HG02840 (cell line): ENCODE results near the gene SLC9A9.
"Not testable (repeated sequence)": the region's sequence is repeated elsewhere in the genome, so short reads cannot be mapped to it uniquely, and the experiment has no call there.

ENCODE experiments used
- ATAC-seq: cut with Tn5 transposase; IDR thresholded peaks from one replicate; pipeline ENCODE4 v1.9.1; 2021; ENCODE audit warnings: mild to moderate bottlenecking, moderate library complexity, moderate number of reproducible peaks; ENCODE audit not compliant: unreplicated experiment, low FRiP score

The SLC9A9 gene

DNA sequence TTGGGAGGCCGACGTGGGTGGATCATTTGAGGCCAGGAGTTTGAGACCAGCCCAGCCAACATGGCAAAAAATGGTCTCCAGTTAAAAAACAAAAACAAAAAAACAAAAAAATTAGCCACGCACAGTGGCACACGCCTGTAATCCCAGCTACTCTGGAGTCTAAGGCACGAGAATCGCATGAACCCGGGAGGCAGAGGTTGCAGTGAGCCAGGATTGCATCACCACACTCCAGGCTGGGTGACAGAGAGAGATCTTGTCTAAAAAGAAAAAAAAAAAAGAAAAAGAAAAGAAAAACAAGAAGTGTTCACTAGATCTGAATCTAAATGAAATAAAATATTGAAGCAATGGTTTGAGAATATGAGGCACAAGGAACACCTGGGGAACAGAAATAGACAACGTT lies 36.7 kb downstream of the SLC9A9 start:
- no peak for ATAC-seq

GRCh38 chr3:143810953-143811265 lies 37.4 kb downstream of the SLC9A9 start:
- ATAC-seq = no peak

DNA sequence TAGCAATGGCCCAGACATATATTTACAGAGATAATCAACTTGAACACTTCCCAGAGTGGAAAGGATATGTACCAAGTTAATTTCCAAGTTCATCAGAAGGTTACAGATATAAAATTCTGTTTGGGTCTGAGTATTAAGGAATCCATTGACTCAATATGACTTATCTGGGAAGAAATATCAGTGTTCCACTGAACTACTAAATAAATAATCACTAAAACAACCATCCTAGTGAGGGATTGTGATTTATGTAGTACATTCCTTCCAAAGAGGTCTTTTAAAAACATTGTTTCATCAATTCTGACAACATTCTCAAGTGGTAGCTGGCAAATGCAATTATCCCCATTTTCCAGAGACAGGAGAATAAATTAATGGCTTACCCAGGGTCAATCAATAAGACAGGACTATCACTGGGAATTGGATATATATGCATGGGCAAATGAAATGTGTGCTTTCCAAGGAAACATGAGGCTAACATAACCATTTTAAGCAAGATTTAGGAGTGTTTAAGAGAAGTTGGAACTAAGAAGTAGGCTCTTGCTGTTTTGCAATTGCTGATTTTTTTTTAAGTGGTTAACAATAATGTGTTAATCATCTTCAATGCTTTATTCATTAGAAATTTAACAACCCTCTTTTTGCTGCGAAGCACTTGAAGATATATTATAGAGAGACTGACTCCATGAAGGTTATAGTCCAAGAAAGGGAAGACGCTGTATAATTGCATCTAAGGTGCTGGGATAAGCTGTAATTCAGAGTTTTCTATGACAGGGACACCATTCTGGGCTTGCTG lies 37.9 kb downstream of the SLC9A9 start:
- ATAC-seq = no peak

GRCh38 chr3:143809121-143809621 lies 39.1 kb downstream of the SLC9A9 start:
- no peak for ATAC-seq

- ATAC-seq = no peak
Observed at GRCh38 chr3:143808030-143808429, 40.2 kb downstream of the SLC9A9 start.

DNA sequence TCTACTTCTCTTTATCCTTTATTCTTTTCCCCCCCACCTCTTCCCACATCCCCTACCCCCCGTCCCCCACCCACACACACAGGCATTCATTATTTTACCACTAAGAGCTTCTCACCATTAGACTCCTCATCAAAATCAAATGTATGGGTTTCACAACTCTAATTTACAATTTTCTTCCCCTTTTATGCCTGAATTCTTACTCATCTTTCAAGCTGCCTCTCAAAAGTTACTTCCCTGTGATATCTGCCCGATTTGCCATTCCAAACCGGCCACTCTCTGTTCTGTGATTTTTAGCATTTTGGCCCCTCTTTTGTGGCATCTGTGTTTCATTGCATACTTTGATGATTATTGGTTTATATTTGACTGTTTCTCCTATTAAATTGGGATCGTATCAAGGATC lies 42.2 kb downstream of the SLC9A9 start:
- no peak for ATAC-seq

GRCh38 chr3:143805476-143805875 lies 42.8 kb downstream of the SLC9A9 start:
- not testable (repeated sequence) for ATAC-seq

GRCh38 chr3:143801046-143801445 lies 47.2 kb downstream of the SLC9A9 start:
- not testable (repeated sequence) for ATAC-seq

- ATAC-seq = not testable (repeated sequence)
Observed at GRCh38 chr3:143798151-143798550, 50.1 kb downstream of the SLC9A9 start.

GRCh38 chr3:143795874-143796273 lies 52.4 kb downstream of the SLC9A9 start:
- no peak for ATAC-seq

DNA sequence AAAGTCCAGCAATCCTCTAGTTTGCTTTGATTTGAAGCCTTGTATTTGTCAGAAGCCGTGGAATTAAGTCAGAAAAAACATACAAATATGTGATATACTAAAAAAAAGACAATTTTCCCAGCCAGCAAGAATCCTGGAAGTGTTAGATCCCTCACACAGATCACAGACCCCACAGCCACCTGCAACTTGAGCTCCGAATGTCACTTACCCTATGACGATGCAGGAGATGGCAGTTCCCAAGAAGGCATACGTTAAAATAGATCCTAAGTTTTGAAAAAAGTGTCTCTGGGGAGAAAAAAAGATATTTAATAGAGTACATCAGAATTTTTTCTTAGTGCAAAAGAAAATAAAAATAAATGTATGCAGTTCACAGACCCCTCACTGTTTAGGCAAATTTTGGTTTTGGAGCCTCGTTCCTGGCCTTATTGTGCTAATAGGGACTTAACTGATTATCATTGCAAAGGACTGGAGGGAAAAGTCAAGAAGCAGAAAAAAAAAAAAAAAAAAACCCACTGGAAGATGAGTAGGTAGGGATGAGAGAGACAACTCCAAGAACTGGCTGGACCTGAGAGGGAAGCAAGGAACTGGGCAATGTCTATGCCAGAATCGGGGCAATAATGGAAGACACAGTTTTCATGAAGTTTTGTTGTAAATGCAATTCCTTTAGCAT lies 53.3 kb downstream of the SLC9A9 start:
- no peak for ATAC-seq

DNA sequence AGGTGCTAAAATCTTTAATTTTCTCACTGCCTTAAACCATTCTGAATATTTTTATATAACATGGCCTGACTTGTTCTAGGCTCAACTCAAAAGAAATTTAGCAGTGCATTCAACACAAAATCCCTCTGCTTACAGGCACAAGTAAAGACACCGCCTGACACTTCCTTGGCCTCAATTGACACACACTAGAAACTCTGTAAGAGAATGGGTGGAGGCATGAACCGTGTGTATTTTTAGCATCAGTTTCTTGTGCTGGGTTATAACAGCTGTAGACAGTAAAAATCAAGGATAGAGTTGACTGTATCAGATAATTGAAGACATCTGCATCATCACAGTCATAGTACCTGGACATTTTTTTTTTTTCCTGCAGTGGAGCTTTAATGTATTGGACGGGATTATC lies 54.3 kb downstream of the SLC9A9 start:
- no peak for ATAC-seq

DNA sequence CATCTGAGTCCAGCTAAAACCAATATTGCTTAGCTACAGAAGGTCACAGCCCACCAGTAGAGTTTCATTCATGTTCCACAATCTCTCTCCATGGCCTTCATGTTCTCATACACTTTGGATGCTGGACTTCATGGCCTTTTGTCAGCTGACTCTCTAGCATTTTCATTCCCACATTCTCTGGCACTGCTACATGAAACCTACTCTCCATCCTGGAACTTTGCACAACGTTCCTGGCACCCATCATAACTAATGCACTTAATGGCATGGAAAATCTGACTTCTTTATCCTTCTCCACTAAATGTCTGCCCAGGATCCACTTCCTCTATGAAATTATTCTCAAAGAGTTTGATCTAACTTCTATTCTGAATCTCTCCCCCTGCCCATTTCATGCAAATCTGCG lies 56.9 kb downstream of the SLC9A9 start:
- no peak for ATAC-seq

GRCh38 chr3:143786219-143787191 lies 61.8 kb downstream of the SLC9A9 start:
- no peak for ATAC-seq

- no peak for ATAC-seq
Observed at GRCh38 chr3:143784446-143784845, 63.8 kb downstream of the SLC9A9 start.

DNA sequence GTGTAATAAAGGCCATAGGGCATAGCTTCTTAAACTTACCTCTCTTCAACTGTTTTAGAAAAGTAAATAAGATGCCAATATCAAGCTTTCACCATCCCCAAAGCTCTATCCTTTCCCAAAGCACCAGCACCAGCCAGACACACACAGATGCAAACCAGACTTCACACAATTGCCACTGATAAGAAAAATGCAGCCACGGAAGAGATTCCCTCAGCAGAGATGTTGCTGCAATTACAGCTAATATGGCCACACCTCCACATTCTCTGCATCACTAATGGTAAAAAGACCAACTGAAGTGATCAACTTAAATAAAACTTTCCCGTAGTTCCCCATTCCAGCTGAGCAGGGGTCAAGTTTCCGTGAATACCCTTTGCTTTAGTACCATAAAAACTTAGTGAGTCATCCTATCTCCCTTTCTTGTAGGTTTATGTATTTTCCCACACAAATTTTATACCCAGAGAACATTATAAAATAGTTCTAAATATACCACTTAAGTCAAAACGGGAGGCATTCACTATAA lies 64.4 kb downstream of the SLC9A9 start:
- ATAC-seq = no peak

GRCh38 chr3:143775459-143775858 lies 72.8 kb downstream of the SLC9A9 start:
- ATAC-seq = peak; percentile 77

GRCh38 chr3:143771939-143772338 lies 76.3 kb downstream of the SLC9A9 start:
- ATAC-seq = no peak

DNA sequence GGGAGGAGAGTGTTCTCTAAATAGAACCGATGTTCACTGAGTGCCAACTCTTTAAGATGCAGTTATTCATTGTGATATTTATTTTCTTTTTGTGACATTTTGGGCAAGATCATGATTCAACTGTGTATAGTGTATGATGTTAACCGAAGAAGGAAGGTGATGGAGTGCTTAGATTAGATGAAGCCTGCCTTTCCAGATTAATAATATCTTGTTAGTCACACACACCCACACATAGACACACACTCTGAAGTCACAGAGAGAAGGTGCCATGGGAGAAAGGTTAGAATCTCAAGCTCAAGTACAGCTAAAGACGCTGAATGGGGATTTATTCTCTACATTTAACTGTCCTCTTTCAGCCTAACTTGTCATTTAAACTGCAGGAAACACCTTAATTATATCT lies 77.0 kb downstream of the SLC9A9 start:
- ATAC-seq = no peak

- ATAC-seq = no peak
Observed at GRCh38 chr3:143770391-143770790, 77.9 kb downstream of the SLC9A9 start.

GRCh38 chr3:143769616-143770015 lies 78.7 kb downstream of the SLC9A9 start:
- no peak for ATAC-seq
